ENCODE measurements around the gene ATF6B. TPM values are rescaled to one million over a fixed set of nuclear protein-coding genes. Genes with fewer than 3 reads are reported as not detected.

Gene ATF6B
- total and polyA plus RNA-seq, 2 experiments from 2014 or later: 24.9 to 26.1 TPM

GRCh38 chr6:32170294-32170693 is 42.2 kb upstream of the ATF6B start:
- Histone ChIP-seq H3F3A (replicated peaks; ENCODE audit: low read depth) (peaks cover 12% of the 10 kb centered on the region), H3K9me2 (ENCODE audit: insufficient read depth) (no peaks in the 10 kb centered on the region), H3K79me2 (replicated peaks; ENCODE audit: insufficient read depth) (peaks cover 36% of the 10 kb centered on the region), H4K20me1 (replicated peaks; ENCODE audit: insufficient read depth) (peaks cover 19% of the 10 kb centered on the region; the same call in 1 of the 2 replicates), H3K4me2 (no peak overlapping the region), H3K27me3 (ENCODE audit: insufficient read depth) (no peaks in the 10 kb centered on the region), H3K4me1 (ENCODE audit: insufficient read depth) (peaks cover 25% of the 10 kb centered on the region), H3K27ac (ENCODE audit: low read depth) (no peak overlapping the region), H3K36me3 (ENCODE audit: insufficient read depth) (no peaks in the 10 kb centered on the region; the same call in 1 of the 2 replicates), H3K4me3 (no peak overlapping the region), H2AFZ (no peak overlapping the region)
- DNase-seq (ENCODE audit: low spot score) (no peak), ATAC-seq (no peak)
- Mint-ChIP-seq H3K4me1 (peaks cover 31% of the 10 kb centered on the region), H3K36me3 (ENCODE audit: low read depth) (peaks cover 50% of the 10 kb centered on the region), H3K9me3 (no peaks in the 10 kb centered on the region), H3K27ac (no peak overlapping the region; the same call in 1 of the 2 replicates), H3K27me3 (ENCODE audit: insufficient read depth, low read depth, poor library complexity) (peaks cover 8% of the 10 kb centered on the region), H3K4me3 (no peak overlapping the region)
- TF ChIP-seq ZNF331 (CRISPR knock-in tag; IDR thresholded peaks at IDR 0.05; ENCODE audit: low read depth) (no peak), EZH2phosphoT487 (IDR thresholded peaks at IDR 0.05; ENCODE audit: unreplicated experiment) (no peak), CREB1 (CRISPR knock-in tag; IDR thresholded peaks at IDR 0.05; ENCODE audit: low read depth) (no peak), NANOG (IDR thresholded peaks at IDR 0.05; ENCODE audit: borderline replicate concordance) (no peak)

GRCh38 chr6:32168807-32169591 is 41.0 kb upstream of the ATF6B start:
- H3K4me1 Mint-ChIP-seq: peaks cover 24% of the 10 kb centered on the region
- ATAC-seq: no peak
- H4K20me1 ChIP-seq (replicated peaks; ENCODE audit: insufficient read depth): peaks cover 19% of the 10 kb centered on the region; the same call in 1 of the 2 replicates
- H3K9me3 Mint-ChIP-seq: no peaks in the 10 kb centered on the region
- peaks cover 17% of the 10 kb centered on the region for H3K4me1 ChIP-seq (ENCODE audit: insufficient read depth)
- no peaks in the 10 kb centered on the region for H3K27me3 ChIP-seq (ENCODE audit: insufficient read depth)
- no peak for TF ChIP-seq ZNF331 (CRISPR knock-in tag; IDR thresholded peaks at IDR 0.05; ENCODE audit: low read depth)
- TF ChIP-seq, protein P1, sequence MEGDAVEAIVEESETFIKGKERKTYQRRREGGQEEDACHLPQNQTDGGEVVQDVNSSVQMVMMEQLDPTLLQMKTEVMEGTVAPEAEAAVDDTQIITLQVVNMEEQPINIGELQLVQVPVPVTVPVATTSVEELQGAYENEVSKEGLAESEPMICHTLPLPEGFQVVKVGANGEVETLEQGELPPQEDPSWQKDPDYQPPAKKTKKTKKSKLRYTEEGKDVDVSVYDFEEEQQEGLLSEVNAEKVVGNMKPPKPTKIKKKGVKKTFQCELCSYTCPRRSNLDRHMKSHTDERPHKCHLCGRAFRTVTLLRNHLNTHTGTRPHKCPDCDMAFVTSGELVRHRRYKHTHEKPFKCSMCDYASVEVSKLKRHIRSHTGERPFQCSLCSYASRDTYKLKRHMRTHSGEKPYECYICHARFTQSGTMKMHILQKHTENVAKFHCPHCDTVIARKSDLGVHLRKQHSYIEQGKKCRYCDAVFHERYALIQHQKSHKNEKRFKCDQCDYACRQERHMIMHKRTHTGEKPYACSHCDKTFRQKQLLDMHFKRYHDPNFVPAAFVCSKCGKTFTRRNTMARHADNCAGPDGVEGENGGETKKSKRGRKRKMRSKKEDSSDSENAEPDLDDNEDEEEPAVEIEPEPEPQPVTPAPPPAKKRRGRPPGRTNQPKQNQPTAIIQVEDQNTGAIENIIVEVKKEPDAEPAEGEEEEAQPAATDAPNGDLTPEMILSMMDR (conservative IDR thresholded peaks at IDR 0.05; ENCODE audit: low read depth in 2 of 2): peak in 1 of 2 experiments; percentile 24; a peak in 1 of 4 replicates
- no peak overlapping the region for H3K27ac ChIP-seq (ENCODE audit: low read depth)
- no peak overlapping the region for H3K4me3 Mint-ChIP-seq
- H3K79me2 ChIP-seq (replicated peaks; ENCODE audit: insufficient read depth): peaks cover 23% of the 10 kb centered on the region
- no peaks in the 10 kb centered on the region; the same call in 1 of the 2 replicates for H3K36me3 ChIP-seq (ENCODE audit: insufficient read depth)
- H2AFZ ChIP-seq: no peak overlapping the region
- no peak overlapping the region for H3K27ac Mint-ChIP-seq
- H3F3A ChIP-seq (replicated peaks; ENCODE audit: low read depth): peaks cover 12% of the 10 kb centered on the region
- no peak overlapping the region for H3K4me3 ChIP-seq
- DNase-seq (ENCODE audit: low spot score): no peak
- no peak overlapping the region for H3K4me2 ChIP-seq
- peaks cover 6% of the 10 kb centered on the region for H3K27me3 Mint-ChIP-seq (ENCODE audit: insufficient read depth, low read depth, poor library complexity)
- H3K36me3 Mint-ChIP-seq (ENCODE audit: low read depth): peaks cover 56% of the 10 kb centered on the region
- no peaks in the 10 kb centered on the region for H3K9me2 ChIP-seq (ENCODE audit: insufficient read depth)

GRCh38 chr6:32168350-32168749 is 40.3 kb upstream of the ATF6B start:
- no peak overlapping the region for H2AFZ ChIP-seq
- H3K79me2 ChIP-seq (replicated peaks; ENCODE audit: insufficient read depth): peaks cover 17% of the 10 kb centered on the region

More at GRCh38 chr6:32168350-32168749, 40.3 kb upstream of the ATF6B start:
- no peak for TF ChIP-seq STAT1 (IDR thresholded peaks at IDR 0.05; ENCODE audit: unreplicated experiment)
- TF ChIP-seq, protein P2, sequence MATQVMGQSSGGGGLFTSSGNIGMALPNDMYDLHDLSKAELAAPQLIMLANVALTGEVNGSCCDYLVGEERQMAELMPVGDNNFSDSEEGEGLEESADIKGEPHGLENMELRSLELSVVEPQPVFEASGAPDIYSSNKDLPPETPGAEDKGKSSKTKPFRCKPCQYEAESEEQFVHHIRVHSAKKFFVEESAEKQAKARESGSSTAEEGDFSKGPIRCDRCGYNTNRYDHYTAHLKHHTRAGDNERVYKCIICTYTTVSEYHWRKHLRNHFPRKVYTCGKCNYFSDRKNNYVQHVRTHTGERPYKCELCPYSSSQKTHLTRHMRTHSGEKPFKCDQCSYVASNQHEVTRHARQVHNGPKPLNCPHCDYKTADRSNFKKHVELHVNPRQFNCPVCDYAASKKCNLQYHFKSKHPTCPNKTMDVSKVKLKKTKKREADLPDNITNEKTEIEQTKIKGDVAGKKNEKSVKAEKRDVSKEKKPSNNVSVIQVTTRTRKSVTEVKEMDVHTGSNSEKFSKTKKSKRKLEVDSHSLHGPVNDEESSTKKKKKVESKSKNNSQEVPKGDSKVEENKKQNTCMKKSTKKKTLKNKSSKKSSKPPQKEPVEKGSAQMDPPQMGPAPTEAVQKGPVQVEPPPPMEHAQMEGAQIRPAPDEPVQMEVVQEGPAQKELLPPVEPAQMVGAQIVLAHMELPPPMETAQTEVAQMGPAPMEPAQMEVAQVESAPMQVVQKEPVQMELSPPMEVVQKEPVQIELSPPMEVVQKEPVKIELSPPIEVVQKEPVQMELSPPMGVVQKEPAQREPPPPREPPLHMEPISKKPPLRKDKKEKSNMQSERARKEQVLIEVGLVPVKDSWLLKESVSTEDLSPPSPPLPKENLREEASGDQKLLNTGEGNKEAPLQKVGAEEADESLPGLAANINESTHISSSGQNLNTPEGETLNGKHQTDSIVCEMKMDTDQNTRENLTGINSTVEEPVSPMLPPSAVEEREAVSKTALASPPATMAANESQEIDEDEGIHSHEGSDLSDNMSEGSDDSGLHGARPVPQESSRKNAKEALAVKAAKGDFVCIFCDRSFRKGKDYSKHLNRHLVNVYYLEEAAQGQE (IDR thresholded peaks at IDR 0.05; ENCODE audit: unreplicated experiment): no peak
- 0 out of 2 replicates have a peak, but pooled peaks have one; percentile 11 for TF ChIP-seq POLR2AphosphoS5 (IDR thresholded peaks at IDR 0.05; ENCODE audit: low read depth)
- no peak for TF ChIP-seq NANOG (IDR thresholded peaks at IDR 0.05; ENCODE audit: borderline replicate concordance)
- no peak for TF ChIP-seq ZNF114 (CRISPR knock-in tag; IDR thresholded peaks at IDR 0.05)
- no peak for TF ChIP-seq EZH2 (IDR thresholded peaks at IDR 0.05; ENCODE audit: low read depth, unreplicated experiment)
- Histone ChIP-seq H3K36me3 (ENCODE audit: insufficient read depth) (no peaks in the 10 kb centered on the region; the same call in 1 of the 2 replicates), H3K27me3 (ENCODE audit: insufficient read depth) (no peaks in the 10 kb centered on the region), H3F3A (replicated peaks; ENCODE audit: low read depth) (peaks cover 12% of the 10 kb centered on the region), H3K4me3 (no peak overlapping the region), H4K20me1 (replicated peaks; ENCODE audit: insufficient read depth) (peaks cover 15% of the 10 kb centered on the region; the same call in 1 of the 2 replicates), H3K4me1 (ENCODE audit: insufficient read depth) (peaks cover 12% of the 10 kb centered on the region), H3K4me2 (no peak overlapping the region), H3K9me2 (ENCODE audit: insufficient read depth) (no peaks in the 10 kb centered on the region), H3K27ac (ENCODE audit: low read depth) (peak overlapping the region; percentile 87; the same call in 1 of the 2 replicates)
- no peak for DNase-seq (ENCODE audit: low spot score)
- Mint-ChIP-seq H3K27ac (no peak overlapping the region), H3K36me3 (ENCODE audit: low read depth) (peaks cover 58% of the 10 kb centered on the region), H3K4me3 (no peak overlapping the region), H3K9me3 (no peaks in the 10 kb centered on the region), H3K27me3 (ENCODE audit: insufficient read depth, low read depth, poor library complexity) (peaks cover 6% of the 10 kb centered on the region), H3K4me1 (peaks cover 21% of the 10 kb centered on the region)
- ATAC-seq: no peak

Data from GM23338 (cell line).